Duodenal mucosa (tissue), 2 donors: Measurements from ENCODE around the gene CDH2.

Experiments used
- H3K27ac ChIP-seq: one replicate; pipeline ENCODE4 v1.7.0; 2013; ENCODE audit warnings: low read depth, low read length
- H3K27me3 ChIP-seq, 2 donors: one replicate each; pipeline ENCODE4 v1.7.0; 2013; ENCODE audit warnings: low read length in 2 of 2, control low read depth in 1 of 2; ENCODE audit not compliant: insufficient read depth in 2 of 2, control insufficient read depth in 1 of 2
- H3K36me3 ChIP-seq, 2 donors: one replicate each; pipeline ENCODE4 v1.7.0; 2013; ENCODE audit warnings: low read length in 2 of 2, control low read depth in 1 of 2; ENCODE audit not compliant: insufficient read depth in 2 of 2, control insufficient read depth in 1 of 2
- H3K4me1 ChIP-seq, 2 donors: one replicate each; pipeline ENCODE4 v1.7.0; 2013; ENCODE audit warnings: low read length in 2 of 2, control low read depth in 1 of 2; ENCODE audit not compliant: insufficient read depth in 2 of 2, control insufficient read depth in 1 of 2
- H3K4me3 ChIP-seq, 2 donors: one replicate each; pipeline ENCODE4 v1.7.0; 2013; ENCODE audit warnings: low read length in 2 of 2, low read depth in 1 of 2
- H3K9ac ChIP-seq, 2 donors: one replicate each; pipeline ENCODE4 v1.7.0; 2013; ENCODE audit warnings: low read length in 2 of 2, low read depth in 1 of 2
- H3K9me3 ChIP-seq, 2 donors: one replicate each; pipeline ENCODE4 v1.7.0; 2013; ENCODE audit warnings: low read length in 2 of 2, control low read depth in 1 of 2; ENCODE audit not compliant: control insufficient read depth in 1 of 2

The CDH2 gene

GRCh38 chr18:28074076-28074475 lies 102.9 kb downstream of the CDH2 start:
- Histone ChIP-seq H3K4me3 (no peak overlapping the region), H3K4me1 (no peaks in the 10 kb centered on the region), H3K9me3 (no peaks in the 10 kb centered on the region), H3K27me3 (no peaks in the 10 kb centered on the region), H3K36me3 (no peaks in the 10 kb centered on the region), H3K9ac (no peak overlapping the region), H3K27ac (no peak overlapping the region)

- Histone ChIP-seq H3K9ac (no peak overlapping the region), H3K36me3 (no peaks in the 10 kb centered on the region), H3K9me3 (no peaks in the 10 kb centered on the region), H3K4me1 (no peaks in the 10 kb centered on the region), H3K27ac (no peak overlapping the region), H3K27me3 (no peaks in the 10 kb centered on the region), H3K4me3 (no peak overlapping the region)
These were observed 103.3 kb downstream of the CDH2 start for GRCh38 chr18:28073658-28074057.

GRCh38 chr18:28071199-28071598 lies 105.7 kb downstream of the CDH2 start:
- H3K9ac ChIP-seq = no peak overlapping the region
- no peaks in the 10 kb centered on the region for H3K36me3 ChIP-seq
- no peaks in the 10 kb centered on the region for H3K27me3 ChIP-seq
- no peak overlapping the region for H3K4me3 ChIP-seq
- peaks cover 0 to 5% of the 10 kb centered on the region in 2 donors for H3K9me3 ChIP-seq
- H3K27ac ChIP-seq = no peak overlapping the region
- no peaks in the 10 kb centered on the region for H3K4me1 ChIP-seq

GRCh38 chr18:28068207-28068606 lies 108.7 kb downstream of the CDH2 start:
- H3K9me3 ChIP-seq = peaks cover 0 to 5% of the 10 kb centered on the region in 2 donors
- H3K27ac ChIP-seq = no peak overlapping the region
- no peak overlapping the region for H3K4me3 ChIP-seq
- H3K4me1 ChIP-seq = no peaks in the 10 kb centered on the region
- no peaks in the 10 kb centered on the region for H3K27me3 ChIP-seq
- no peaks in the 10 kb centered on the region for H3K36me3 ChIP-seq
- H3K9ac ChIP-seq = no peak overlapping the region

GRCh38 chr18:28067346-28067745 lies 109.6 kb downstream of the CDH2 start:
- Histone ChIP-seq H3K27me3 (no peaks in the 10 kb centered on the region), H3K9me3 (peaks cover 0 to 5% of the 10 kb centered on the region in 2 donors), H3K4me3 (no peak overlapping the region), H3K36me3 (no peaks in the 10 kb centered on the region), H3K27ac (no peak overlapping the region), H3K9ac (no peak overlapping the region), H3K4me1 (no peaks in the 10 kb centered on the region)

GRCh38 chr18:28065793-28066186 lies 111.1 kb downstream of the CDH2 start:
- Histone ChIP-seq H3K9me3 (peaks cover 0 to 5% of the 10 kb centered on the region in 2 donors), H3K9ac (no peak overlapping the region), H3K27ac (no peak overlapping the region), H3K36me3 (no peaks in the 10 kb centered on the region), H3K4me1 (no peaks in the 10 kb centered on the region), H3K27me3 (no peaks in the 10 kb centered on the region), H3K4me3 (no peak overlapping the region)

- peaks cover 0 to 5% of the 10 kb centered on the region in 2 donors for H3K9me3 ChIP-seq
- H3K36me3 ChIP-seq = no peaks in the 10 kb centered on the region
- no peak overlapping the region for H3K4me3 ChIP-seq
- H3K27ac ChIP-seq = no peak overlapping the region
- H3K27me3 ChIP-seq = no peaks in the 10 kb centered on the region
- H3K4me1 ChIP-seq = no peaks in the 10 kb centered on the region
- no peak overlapping the region for H3K9ac ChIP-seq
These were observed 111.7 kb downstream of the CDH2 start for GRCh38 chr18:28065031-28065792.

GRCh38 chr18:28063926-28064325 lies 113.0 kb downstream of the CDH2 start:
- Histone ChIP-seq H3K4me3 (no peak overlapping the region), H3K27me3 (no peaks in the 10 kb centered on the region), H3K9ac (no peak overlapping the region), H3K9me3 (peaks cover 0 to 5% of the 10 kb centered on the region in 2 donors), H3K27ac (no peak overlapping the region), H3K36me3 (no peaks in the 10 kb centered on the region), H3K4me1 (no peaks in the 10 kb centered on the region)

GRCh38 chr18:28063271-28063761 lies 113.6 kb downstream of the CDH2 start:
- no peaks in the 10 kb centered on the region for H3K27me3 ChIP-seq
- no peaks in the 10 kb centered on the region for H3K36me3 ChIP-seq
- H3K9me3 ChIP-seq = peaks cover 0 to 5% of the 10 kb centered on the region in 2 donors
- no peak overlapping the region for H3K9ac ChIP-seq
- H3K4me1 ChIP-seq = no peaks in the 10 kb centered on the region
- H3K4me3 ChIP-seq = no peak overlapping the region
- no peak overlapping the region for H3K27ac ChIP-seq

- no peaks in the 10 kb centered on the region for H3K4me1 ChIP-seq
- no peaks in the 10 kb centered on the region for H3K27me3 ChIP-seq
- H3K27ac ChIP-seq = no peak overlapping the region
- no peak overlapping the region for H3K9ac ChIP-seq
- no peaks in the 10 kb centered on the region for H3K36me3 ChIP-seq
- no peak overlapping the region for H3K4me3 ChIP-seq
- H3K9me3 ChIP-seq = peaks cover 0 to 4% of the 10 kb centered on the region in 2 donors
These were observed 114.5 kb downstream of the CDH2 start for GRCh38 chr18:28062443-28062842.
